HG03469 (cell line): Measurements from ENCODE around the gene SDK1.

Experiments used
- ATAC-seq: cut with Tn5 transposase; IDR thresholded peaks from one replicate; pipeline ENCODE4 v1.9.1; 2021; ENCODE audit warnings: mild to moderate bottlenecking, moderate library complexity, moderate number of reproducible peaks; ENCODE audit not compliant: unreplicated experiment

SDK1 gene

DNA sequence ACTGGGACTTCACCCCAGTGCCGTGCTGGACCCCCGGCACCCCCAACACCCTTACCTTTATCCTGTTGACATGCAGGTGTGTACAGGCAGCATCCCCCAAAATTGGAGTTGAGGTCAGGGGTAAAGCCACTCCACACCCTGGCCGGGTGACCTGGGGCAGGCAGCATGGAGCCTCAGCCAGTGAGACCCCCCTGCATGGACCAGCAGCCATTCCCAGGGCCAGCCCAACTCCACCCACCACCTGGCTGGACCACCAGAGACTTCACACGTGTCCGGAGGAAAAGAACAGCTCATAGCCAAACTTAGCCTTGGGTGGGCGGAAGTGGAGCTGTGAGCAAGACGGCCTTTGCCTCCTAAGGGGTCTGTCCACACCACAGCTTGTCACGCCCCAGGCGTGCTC, 968.0 kb downstream of the SDK1 start:
- ATAC-seq = no peak

DNA sequence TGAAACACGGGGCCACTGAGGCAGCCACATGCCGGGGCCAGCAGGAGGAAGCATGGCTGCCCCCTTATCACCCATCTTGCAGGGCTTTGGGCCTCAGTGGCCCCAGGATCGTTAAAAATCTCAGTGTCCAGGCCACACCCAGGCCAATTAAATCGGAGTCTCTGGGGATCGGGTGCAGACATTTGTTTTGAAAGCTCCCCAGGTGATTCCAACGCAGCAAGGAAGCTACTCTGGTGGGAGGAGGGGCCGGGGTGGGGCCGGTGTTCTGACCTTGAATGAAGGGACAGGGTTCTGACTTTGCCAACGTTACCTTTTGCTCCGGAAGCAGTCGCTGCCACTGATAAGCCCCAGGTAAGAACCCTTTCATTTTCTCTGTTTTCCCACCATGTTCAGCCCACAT, 968.7 kb downstream of the SDK1 start:
- ATAC-seq = no peak

DNA sequence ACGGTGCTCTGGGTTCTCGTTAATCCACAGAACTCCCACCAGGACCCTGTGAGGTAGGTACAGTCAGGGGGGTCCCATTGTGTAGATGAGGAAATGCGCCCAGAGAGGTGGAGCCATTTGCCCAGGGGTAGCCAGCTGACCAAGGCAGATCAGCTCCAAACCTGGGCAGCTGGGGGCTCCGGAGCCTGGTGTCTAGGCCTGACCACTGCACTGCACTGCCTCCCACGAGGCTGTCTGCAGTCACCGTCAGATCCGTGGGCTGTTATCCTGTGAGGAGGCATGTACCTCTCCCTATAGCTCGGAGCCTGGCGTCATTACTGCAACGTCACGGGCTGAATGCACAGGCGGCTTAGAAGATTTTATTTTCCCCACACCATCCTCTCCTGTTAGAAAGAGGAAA, 969.2 kb downstream of the SDK1 start:
- ATAC-seq = no peak

DNA sequence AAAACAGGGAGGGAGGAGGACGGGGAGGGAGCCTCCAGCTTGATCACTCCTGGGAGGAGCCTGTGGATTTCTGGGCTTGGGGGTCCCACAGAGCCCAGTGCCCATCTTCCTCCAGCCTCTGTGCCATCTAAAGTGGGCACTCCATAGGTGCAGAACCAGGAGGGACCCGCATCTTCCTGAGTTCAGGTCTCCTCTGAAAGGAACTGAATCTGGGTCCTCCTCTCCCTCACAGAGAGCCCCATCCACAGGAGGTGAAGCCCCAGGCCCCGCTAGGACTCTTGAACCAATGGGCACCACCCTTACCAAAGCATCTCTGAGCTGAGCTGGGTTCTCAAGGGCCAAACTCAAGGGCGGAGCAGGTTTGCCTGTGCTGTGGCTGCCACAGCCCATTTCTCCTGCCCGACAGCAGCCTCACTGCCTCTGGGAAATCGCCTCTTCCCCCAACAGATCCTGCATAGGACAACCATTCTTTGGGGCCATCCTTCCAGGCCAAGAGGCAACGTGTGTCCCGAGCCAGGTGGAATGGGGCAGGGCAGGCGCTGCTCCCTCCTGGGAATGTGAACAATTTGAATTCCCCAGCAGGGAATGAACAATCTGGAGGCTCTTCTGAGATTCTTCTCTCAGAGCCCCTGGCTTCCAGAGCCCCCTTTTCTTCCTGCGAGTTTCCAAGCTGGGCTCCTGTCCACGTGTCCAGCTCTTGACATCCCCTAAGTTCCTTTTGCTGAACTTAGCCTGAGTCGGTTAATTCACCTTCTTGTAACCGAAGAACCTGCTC, 970.1 kb downstream of the SDK1 start:
- ATAC-seq = no peak

DNA sequence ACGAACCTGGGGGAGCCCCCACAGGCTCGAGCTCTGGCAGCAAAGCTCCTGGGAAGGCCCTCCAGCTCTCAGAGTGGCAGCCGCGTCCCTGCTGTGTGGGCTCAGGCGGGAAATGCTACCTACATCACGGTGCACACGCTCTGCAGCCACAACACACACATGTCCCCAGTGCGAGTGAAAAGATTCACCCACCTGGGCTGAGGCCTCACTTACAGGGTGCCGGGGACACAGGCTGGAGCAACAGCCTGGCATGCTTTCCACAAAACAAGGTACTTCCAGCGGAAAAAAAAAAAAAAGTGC, 970.6 kb downstream of the SDK1 start:
- ATAC-seq = no peak

DNA sequence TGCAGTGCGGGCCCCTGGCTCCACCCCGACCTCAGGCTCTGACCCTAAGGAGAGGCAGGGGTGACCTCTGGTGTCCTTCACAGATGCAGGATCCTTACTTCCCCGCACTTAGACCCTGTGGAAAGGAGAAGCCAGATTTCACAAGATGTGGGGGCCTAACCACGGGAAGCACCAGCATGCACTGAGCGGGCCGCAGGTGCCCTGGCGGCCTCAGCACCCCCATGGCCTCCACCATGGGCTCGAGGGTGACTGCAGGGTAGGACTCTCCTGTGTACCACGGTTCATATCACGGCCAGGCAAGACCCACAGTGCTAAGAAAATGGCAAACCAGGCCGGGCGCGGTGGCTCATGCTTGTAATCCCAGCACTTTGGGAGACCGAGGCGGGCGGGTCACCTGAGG, 971.1 kb downstream of the SDK1 start:
- no peak for ATAC-seq

DNA sequence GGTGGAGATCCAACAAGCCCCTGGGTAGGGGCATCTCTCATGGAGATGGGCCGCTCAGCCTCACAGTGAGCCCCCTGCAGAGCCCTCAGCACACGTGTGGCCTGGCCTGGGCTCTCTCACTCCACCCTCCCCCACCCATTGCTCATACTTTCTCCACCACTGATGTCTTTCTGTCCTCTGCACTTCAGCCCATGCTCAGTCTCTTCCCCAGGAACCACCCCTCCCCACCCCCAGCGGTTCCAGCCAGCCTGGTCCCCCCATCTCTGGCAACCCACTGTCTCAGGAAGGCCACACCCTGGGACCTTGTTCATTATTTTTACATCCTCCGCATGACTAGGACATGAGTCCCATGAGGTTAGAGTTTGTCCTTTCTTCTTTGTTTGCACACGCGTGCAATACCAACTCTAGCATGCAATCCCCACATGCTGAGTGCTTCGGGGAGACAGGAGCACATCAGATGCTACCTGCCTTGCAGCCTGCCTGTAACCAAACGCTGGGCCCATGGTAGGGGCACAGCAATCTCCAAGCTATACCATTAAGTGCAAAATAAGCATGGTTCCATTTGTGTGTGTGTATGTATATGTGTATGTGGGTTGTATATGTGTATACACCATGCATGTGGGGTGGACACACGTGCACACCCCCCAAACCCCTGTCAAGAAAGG, 972.6 kb downstream of the SDK1 start:
- no peak for ATAC-seq

DNA sequence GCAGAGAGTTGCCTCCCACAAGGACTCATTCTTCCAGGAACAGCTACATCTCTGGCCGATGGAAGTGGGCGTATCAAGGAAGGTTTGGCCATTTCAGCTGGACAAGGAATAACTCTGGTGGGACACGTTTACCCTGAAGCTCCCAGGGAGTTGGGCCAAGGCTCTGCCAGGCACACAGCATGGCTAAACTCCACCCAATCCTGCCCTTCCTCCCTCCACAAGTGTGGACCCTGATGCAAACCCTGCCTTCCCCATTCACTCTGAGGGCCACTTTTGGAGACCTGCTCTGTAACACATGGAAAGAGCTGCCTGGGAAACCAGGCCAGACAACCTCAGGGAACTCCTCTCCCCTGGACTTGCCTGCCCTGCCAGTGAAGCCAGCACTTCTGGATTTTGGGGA, 973.2 kb downstream of the SDK1 start:
- ATAC-seq = no peak

DNA sequence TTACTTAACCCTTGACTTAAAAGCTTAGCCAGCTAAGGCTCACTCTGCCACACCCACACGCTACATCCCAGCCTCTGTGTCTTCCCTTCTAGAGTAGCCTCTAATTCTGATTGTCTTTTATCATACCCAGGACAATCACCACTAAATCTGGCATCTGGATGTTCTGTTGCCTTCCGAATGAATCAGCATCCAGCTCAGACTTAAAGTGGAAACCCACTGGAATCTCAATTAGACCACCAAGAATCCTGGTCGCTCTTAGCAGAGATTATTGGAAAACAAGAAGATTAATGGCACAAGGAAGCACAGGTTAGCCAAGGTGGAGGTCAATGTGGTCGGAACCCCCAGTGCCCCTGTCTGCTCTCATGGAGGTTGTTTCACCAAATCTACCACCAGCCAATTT, 976.9 kb downstream of the SDK1 start:
- no peak for ATAC-seq

DNA sequence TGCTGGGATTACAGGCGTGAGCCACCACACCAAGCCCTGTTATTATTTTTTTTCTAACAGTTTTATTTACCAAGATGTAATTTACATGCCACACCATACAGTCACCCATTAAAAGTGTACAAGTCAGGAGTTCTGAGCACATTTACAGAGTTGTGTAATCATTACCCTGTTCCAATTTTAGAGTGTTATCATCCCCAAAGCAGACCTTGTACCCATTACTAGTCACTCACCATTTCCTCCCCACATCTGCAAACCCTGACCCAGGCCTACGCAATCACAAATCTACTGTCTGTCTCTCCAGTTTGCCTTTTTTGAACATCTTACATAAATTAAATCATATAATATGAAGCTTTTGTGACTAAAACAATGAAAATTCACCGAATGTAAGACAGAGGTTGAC, 978.2 kb downstream of the SDK1 start:
- no peak for ATAC-seq

DNA sequence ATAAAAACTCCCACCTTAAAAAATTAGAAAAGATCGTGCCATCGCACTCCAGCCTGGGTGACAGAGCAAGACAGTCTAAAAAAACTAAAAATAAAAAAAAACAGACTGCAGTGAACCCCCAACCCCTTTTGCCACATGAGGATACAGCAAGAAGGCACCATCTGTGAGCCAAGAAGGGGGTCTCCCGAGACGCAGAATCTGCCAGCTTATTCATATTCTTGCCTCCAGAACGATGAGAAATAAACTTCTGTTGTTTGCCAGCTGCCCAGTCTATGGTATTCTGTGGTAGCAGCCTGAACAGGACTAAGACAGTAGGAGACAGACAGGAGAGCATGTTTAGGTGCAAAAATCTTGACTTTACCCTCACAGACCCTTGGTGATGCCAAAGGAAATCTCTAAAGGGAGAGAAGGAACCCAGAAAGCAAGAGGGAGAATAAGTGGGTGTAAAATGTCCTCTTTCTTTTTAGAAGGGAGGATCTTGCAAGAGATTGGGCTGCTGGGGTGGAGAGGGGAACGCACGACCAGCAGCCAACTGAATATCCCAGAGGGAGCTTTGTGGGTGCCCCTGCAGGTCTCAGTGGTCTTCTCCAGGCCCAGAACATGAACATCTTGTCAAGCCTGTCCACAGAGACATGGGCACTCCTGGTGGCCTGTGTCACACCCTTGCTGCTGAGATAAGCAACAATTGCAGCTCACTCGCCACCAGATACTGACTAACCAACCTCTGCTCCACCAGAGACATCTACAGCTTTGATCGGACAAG, 980.4 kb downstream of the SDK1 start:
- ATAC-seq = no peak

DNA sequence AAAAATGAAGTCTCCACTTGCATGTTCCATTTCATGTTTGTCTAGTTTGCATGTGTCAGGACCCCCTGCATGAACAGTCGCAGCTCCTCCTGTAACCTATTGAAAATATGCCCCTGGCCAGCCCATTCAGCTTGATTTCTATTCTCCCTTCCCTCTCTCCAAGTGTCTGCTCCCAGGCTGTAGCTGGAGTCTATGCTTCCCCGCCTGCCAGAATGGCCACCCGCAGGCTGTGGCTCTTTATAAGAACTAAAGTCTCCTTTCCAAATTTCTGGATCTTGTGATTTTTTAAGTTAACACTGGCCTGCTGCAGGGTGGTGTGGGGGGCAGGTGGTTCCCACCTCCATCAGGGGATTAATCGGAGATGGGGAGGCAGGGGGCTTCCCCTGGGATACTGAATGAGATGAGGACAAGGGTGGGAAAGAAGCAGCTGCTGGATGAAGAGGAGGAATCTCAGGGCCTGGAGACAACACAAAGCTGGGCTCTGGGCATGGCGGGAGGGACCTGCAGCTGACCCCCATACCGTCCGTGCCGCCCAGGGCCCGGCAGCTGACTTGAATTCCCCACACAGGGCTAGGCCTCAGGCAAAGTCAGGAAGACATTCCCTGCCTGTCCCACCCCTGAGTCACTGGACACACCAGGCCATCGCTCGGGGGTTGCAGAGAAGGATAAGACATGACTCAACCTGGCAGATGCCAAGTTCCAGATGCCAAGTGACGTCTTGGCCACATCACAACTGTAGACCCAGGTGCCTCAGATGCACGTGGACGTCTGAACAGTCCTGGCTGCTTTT, 981.6 kb downstream of the SDK1 start:
- no peak for ATAC-seq

DNA sequence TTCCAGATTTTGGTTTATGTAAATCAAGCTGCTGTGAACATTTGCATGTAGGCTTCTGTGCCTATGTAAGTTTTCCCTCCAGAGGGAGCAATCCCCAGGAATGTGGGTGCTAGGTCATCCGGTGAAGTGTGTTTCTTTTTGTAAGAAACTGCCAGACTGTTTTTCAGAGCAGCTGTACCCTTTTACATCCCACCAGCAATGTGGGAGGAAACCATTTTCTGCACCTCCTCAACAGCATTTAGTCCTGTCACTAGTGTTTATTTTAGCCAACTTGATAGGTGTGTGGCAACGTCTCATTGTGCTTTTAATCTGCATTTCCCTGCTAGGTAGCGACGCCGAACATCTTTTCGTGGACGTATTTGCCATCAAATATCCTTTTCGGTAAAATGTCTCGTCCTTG, 985.3 kb downstream of the SDK1 start:
- no peak for ATAC-seq

DNA sequence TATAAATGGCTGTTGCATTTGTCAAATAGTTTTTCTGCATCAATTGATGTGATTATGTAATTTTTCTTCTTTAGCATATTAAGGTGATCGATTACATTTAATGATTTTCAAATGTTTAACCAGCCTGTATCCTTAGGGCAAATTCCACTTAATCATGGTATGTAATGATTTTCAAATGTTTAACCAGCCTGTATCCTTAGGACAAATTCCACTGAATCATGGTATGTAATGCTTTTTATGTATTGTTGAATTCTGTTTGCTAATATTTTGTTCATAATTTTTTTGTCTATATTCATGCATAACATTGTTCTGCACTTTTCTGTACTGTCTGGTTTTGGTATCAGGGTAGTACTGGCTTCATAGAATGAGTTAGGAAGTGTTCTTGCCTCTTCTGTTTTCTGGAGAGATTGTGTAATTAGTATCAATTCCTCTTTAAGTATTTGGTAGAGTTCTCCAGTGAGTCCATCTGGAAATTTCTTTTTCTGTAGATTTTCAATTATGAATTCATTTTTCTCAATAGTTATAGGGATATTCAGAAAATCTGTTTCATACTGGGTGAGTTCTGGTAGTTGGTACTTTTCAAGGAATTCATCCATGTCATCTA, 987.8 kb downstream of the SDK1 start:
- ATAC-seq = no peak

DNA sequence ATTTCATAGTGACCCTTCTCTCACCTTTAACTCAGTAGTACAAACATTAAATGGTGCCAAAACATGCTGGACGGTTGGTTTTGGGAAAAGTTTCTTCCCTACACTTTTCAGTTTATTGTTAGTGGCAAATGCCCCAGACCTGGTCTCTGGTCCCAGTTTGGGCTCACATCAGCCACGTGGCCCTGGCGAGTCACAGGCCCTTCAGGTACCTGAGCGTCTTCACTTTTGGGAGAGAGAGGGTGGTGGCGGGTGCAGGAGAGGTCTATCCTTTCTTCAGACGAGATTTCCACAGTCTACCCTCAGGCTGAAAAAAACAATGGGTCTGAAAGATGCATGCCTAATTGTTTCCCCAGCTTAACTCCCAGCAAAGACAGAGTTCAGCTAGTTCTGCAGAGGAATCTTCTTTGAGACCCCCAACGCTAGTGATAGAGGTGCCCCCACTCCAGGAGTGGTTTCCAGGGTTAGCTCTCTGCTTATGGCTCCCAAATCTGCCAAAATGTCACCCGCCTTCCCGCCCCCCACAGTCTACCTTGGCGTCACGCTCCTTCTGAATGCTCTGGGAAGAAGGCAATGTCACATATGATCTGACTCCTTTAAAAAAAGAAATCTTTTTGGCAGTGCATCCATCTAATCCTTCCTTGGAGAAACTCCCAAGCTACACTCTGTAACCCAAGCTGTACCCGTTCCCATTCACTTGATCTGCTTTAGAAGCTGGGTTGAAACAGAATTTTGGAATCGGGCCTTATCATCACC, 996.3 kb downstream of the SDK1 start:
- ATAC-seq = no peak

DNA sequence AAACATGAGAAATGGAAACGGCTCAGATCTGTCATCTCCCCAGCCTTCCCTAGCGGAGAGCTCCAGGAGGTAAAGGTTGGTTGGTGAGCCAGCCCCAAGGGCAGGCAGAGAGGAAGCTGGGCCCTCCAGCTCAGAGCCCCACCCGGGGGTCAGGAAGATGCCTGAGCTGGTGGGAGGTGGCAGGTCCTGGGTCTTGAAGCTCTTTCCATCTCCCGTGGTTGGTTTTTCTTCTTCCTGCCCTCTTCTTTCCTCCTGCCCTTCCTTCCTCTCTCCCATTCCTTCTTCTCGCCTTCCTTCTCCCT, 996.8 kb downstream of the SDK1 start:
- no peak for ATAC-seq

DNA sequence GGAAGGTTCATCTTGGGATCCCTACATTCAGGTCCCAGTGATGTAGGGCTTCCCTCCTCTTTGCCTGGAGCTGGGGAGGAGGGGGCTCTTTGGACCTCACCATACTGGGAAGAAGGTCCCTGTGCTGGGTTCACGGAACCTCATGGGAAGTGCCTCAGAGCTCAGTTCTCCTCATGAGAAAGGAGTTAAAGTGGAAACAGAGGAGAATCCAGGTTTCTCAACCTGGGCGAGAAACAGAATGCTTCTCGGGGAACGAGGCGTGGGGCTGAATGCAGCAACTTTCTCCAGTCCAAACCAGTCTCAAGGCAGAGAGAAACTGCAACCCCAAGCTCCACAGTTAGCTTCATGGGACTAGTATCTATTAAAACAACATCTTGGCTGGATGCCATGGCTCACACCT, 998.4 kb downstream of the SDK1 start:
- no peak for ATAC-seq

DNA sequence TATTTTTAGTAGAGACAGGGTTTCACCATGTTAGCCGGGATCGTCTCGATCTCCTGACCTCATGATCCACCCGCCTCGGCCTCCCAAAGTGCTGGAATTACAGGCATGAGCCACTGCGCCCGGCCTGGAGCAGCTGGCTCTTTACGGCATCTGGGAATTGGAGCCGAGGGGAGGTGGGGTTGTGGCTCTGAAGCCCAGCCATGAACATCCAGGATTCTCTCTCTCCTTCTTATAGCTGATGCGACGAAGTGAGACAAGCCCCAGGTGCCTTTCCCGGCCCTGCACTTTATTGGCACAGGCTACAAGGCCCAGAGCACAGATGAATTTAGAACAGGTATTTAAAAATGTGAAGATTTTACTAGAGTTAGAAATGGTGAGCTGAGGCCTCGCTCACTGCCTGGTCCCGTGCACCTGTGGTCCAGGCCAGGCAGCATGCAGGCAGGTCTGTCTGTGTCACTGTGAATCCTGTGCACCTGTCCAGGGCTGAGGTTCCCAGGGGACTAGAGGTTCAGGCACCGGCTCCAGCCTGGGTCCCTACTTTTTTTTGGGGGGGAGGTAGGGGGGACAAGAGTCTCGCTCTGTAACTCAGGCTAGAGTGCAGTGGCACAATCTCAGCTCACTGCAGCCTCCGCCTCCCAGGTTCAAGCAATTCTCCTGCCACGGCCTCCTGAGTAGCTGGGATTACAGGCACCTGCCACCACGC, 1001.3 kb downstream of the SDK1 start:
- ATAC-seq = no peak

DNA sequence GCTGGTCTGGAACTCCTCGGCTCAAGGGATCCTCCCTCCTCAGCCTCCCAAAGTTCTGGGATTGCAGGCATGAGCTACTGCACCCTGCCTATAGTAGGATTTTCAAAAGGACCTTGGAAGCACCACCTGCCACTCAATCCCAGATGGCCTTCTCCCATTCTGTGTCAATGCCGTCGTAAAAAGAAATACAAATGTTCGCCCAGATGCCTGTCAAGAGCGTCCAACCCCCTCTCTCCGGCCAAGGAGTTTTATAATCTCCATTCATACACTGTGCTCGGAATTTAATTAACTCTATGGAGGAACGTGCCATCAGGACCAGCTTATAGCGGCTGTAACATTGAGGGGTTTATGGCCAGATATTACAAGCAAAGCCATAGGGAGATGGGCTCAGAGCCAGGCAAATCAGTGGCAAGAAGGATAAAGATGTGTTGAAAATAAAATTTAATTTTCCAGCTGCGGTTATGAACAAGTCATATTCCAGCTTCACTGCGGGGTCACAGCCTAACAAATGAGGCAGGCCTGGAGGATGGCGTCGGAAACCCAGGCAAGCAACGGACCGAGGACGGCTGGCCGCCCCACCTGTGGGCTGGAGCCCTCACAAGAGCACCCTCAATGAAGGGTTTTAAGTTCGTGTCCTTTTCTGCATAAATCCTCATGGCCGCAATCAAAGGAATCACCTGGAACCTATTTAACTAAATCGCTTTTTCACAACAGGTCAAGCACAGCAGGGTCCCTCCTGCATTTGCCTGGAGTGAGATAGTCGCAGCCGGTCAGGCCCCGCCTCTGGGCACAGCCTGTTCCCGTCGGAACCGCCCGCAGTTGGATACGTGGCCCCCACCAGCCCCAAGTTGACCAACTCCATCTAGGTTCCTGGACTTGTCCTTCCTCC, 1006.5 kb downstream of the SDK1 start:
- ATAC-seq = no peak
